GM19467 (cell line): ENCODE data around the gene SLC30A2.

Experiments
- ATAC-seq: cut with Tn5 transposase; IDR thresholded peaks from one replicate; pipeline ENCODE4 v1.9.1; 2021; ENCODE audit warnings: mild to moderate bottlenecking, moderate library complexity; ENCODE audit not compliant: unreplicated experiment

Gene SLC30A2

DNA sequence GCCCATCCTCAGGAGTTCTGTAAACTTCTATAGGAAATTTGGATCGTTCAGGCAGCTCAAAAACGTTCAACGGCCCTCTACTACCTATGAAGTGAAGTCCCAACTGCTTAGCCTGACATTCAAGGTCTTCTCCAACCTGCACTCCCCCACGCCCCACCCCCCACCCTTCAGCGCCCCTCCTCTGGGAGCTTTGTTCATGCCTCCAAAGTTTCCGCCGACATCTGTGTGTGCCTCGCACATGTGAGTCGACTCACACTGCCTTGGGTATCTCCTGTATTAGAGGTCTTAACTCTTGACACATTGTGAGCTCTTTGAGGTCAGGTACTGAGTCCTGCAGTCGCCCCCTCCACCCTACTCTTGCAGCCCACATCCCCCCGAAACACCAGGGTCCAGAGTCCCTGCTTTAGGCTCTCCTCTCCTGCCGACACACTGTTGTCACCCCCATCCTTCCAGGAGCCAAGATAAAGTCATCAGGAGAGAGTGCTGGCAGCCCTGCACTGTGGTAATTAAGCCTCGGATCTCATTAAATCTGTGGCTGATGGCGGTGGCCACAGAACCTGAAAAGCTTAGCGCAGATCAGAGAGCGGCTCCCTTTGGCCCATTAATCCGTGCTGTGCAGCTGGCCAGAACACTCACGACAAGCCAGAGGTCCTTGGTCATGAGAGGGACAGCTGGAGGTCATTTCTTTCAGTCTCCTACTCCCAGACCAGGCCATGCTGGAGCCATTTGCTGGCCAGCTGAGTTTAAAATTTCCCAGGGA lies 46.7 kb downstream of the SLC30A2 start:
- no peak for ATAC-seq

- peak; percentile 94 for ATAC-seq
These were observed 47.8 kb downstream of the SLC30A2 start, which contains the start of gene PAFAH2 for GRCh38 chr1:25997828-25998761. PAFAH2 (minus strand) TSS chr1:25998063; CDS start chr1:25990816, 7,247 bp downstream.

GRCh38 chr1:25996966-25997827 lies 48.7 kb downstream of the SLC30A2 start:
- no peak for ATAC-seq

- ATAC-seq: no peak
These were observed 51.3 kb downstream of the SLC30A2 start for GRCh38 chr1:25994402-25995150.

DNA sequence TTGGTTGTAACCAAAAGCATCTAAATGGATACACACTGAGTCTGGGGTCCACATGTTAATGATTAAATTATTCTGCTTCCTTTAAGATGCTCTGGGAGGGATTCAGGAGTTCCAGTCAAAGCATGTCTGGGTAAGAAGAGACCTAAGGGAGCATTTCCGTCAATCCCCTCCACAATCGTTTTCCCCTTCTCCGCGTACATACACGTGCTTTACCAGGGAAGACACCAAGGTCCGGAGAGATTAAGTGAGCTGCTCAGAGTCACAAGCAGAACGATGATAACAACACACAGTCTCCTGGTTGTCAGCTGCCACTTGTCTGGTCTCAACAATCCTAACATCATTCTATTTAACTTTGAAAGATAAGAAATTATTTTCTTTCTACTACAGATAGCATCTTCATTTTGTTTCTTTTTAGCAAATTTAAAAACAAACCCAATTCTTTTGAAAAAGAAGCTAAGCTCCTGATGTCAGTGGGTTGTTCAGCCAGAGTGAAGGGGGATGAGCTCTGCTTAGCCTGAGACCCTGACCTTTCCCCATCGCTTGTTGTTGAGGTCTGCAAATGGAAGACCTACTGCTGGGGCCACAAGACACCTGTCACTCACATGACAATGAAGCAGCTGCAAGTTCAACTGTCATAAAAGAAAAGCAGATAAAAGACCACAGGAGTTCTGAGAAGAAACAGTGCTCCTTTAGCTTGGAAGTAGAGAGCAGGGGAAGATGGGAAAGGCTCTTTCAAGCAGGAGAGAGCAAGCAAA lies 52.5 kb downstream of the SLC30A2 start:
- ATAC-seq: no peak

GRCh38 chr1:25992689-25993171 lies 53.2 kb downstream of the SLC30A2 start:
- no peak for ATAC-seq

GRCh38 chr1:25991937-25992688 lies 53.8 kb downstream of the SLC30A2 start:
- no peak for ATAC-seq

GRCh38 chr1:25990702-25991395 lies 55.1 kb downstream of the SLC30A2 start:
- no peak for ATAC-seq

GRCh38 chr1:25990251-25990650 lies 55.7 kb downstream of the SLC30A2 start:
- no peak for ATAC-seq

- no peak for ATAC-seq
These were observed 56.3 kb downstream of the SLC30A2 start for GRCh38 chr1:25989440-25990234.

- no peak for ATAC-seq
These were observed 58.0 kb downstream of the SLC30A2 start for GRCh38 chr1:25987951-25988350.
